Fibroblast of skin of left biceps (primary cell): ENCODE data around the gene ESRRB.

Experiments
- DNase-seq, 2 experiments: peaks; one replicate each; pipeline ENCODE4 v3.0.0-alpha.2; 2013; ENCODE audit warnings: low read depth in 2 of 2

The ESRRB gene

GRCh38 chr14:76407449-76408150 is 31.7 kb downstream of the ESRRB start:
- DNase-seq: no peak

- DNase-seq: no peak
Observed at GRCh38 chr14:76408877-76409276, 32.9 kb downstream of the ESRRB start.

- no peak for DNase-seq
Observed at GRCh38 chr14:76412501-76412900, 36.6 kb downstream of the ESRRB start.

GRCh38 chr14:76413106-76413961 is 37.4 kb downstream of the ESRRB start:
- DNase-seq: no peak

- DNase-seq: no peak
Observed at GRCh38 chr14:76413962-76414600, 38.1 kb downstream of the ESRRB start.

GRCh38 chr14:76419399-76419798 is 43.5 kb downstream of the ESRRB start:
- no peak for DNase-seq

- no peak for DNase-seq
Observed at GRCh38 chr14:76420827-76421226, 44.9 kb downstream of the ESRRB start.

- DNase-seq: no peak
Observed at GRCh38 chr14:76421662-76422061, 45.7 kb downstream of the ESRRB start.

- DNase-seq: no peak
Observed at GRCh38 chr14:76422662-76423061, 46.7 kb downstream of the ESRRB start.

- no peak for DNase-seq
Observed at GRCh38 chr14:76423534-76423933, 47.6 kb downstream of the ESRRB start.

- DNase-seq: no peak
Observed at GRCh38 chr14:76424359-76424758, 48.4 kb downstream of the ESRRB start.

- DNase-seq: no peak
Observed at GRCh38 chr14:76426161-76426696, 50.3 kb downstream of the ESRRB start.

GRCh38 chr14:76428611-76429010 is 52.7 kb downstream of the ESRRB start:
- no peak for DNase-seq

GRCh38 chr14:76430017-76430416 is 54.1 kb downstream of the ESRRB start:
- no peak for DNase-seq

GRCh38 chr14:76430475-76430980 is 54.6 kb downstream of the ESRRB start:
- DNase-seq: no peak

GRCh38 chr14:76431538-76431937 is 55.6 kb downstream of the ESRRB start:
- no peak for DNase-seq

GRCh38 chr14:76432827-76433752 is 57.2 kb downstream of the ESRRB start:
- DNase-seq: no peak

- no peak for DNase-seq
Observed at GRCh38 chr14:76434220-76434619, 58.3 kb downstream of the ESRRB start.

- DNase-seq: no peak
Observed at GRCh38 chr14:76439237-76439775, 63.4 kb downstream of the ESRRB start.

GRCh38 chr14:76446486-76446885 is 70.5 kb downstream of the ESRRB start:
- DNase-seq: no peak

GRCh38 chr14:76446921-76447320 is 71.0 kb downstream of the ESRRB start:
- DNase-seq: no peak
